Testis (tissue), 3 donors: ENCODE measurements around the gene MAPRE2. TPM values are rescaled to one million over a fixed set of nuclear protein-coding genes. Genes with fewer than 3 reads are reported as not detected.

Source experiments
- DNase-seq: peaks from one replicate; pipeline ENCODE4 v3.0.0-alpha.2; 2019
- H3K27ac ChIP-seq, 2 donors: fragments of 200-600 bp; sonication (generic); one replicate each; pipeline ENCODE4 v1.5.1; 2019
- H3K27me3 ChIP-seq: fragments of 200-600 bp; sonication (generic); one replicate; pipeline ENCODE4 v1.5.1; 2019
- H3K36me3 ChIP-seq: fragments of 200-600 bp; sonication (generic); one replicate; pipeline ENCODE4 v1.5.1; 2017; ENCODE audit warnings: low read depth; ENCODE audit errors: missing control alignments
- H3K4me1 ChIP-seq: fragments of 200-600 bp; sonication (generic); one replicate; pipeline ENCODE4 v1.5.1; 2019
- H3K4me3 ChIP-seq, 2 donors: fragments of 200-600 bp; sonication (generic); one replicate each; pipeline ENCODE4 v1.5.1; 2017 to 2019
- H3K9me3 ChIP-seq: fragments of 200-600 bp; sonication (generic); one replicate; pipeline ENCODE4 v1.5.1; 2017
- POLR2A ChIP-seq: fragments of 450-650 bp; IDR thresholded peaks from one replicate; pipeline ENCODE4 v1.6.1; 2017; ENCODE audit warnings: antibody characterized with exemption, mild to moderate bottlenecking, moderate library complexity
- whole genome bisulfite sequencing, 2 donors: methylation state at CpG; one replicate each; pipeline ENCODE4 v1.1.5; 2018; 5-methylcytosine and 5-hydroxymethylcytosine counted together
- intact Hi-C: fragments of 100-400 bp; cut with DNase I; formaldehyde crosslinking; loops from one replicate; pipeline ENCODE4 v1.15.1; 2023; ENCODE audit warnings: low total_unique reads
- polyA plus RNA-seq: library from polyadenylated mRNA; stranded (reverse); fragments of 350-450 nt; fragmentation: Illumina TruSeq; extraction: RNeasy Lipid Tissue Mini Kit (QIAGEN cat#74804); gene quantifications from one replicate; pipeline ENCODE4 v1.2.3, GENCODE V29; 2014; ENCODE audit warnings: low read depth, low replicate concordance; ENCODE audit not compliant: insufficient read depth
- total RNA-seq, 2 donors: library from RNA; depleted of rRNA; stranded (reverse); fragments of >200 nt; gene quantifications; one replicate each; pipeline ENCODE4 v1.2.3, GENCODE V29; 2016
- TF ChIP-seq, protein P1 (sequence below), 3 experiments: fragments of 450-650 bp in 2 of 3; fragments of 200-600 bp in 1 of 3; sonication (generic) in 1 of 3; IDR thresholded peaks; one replicate each; pipeline ENCODE4 v1.5.1; 2016 to 2019; ENCODE audit warnings: antibody characterized with exemption in 3 of 3, mild to moderate bottlenecking in 2 of 3, moderate library complexity in 1 of 3

The MAPRE2 gene
- total and polyA plus RNA-seq, 3 donors from 2014 or later = 14.8 to 17.2 (median 15.2) TPM

DNA sequence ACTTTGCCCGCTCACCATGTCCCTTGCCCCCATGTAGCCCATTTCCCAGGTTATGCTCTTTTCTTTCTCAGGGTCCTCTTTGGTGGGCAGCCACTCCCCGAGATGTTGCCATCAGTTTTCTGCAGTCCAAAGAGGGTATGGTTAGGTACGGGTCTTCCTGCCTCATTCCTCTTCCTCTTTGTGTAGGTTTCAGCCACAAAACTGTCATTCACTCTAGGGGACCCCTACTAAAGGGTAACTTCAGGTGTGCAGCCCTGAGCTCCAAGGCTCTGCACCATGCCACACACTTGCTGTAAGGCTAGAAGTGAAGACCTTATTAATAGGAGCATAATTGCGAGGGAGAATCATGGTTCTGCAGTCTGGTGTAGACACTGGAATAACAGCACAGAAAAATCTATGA is 99.9 kb downstream of the MAPRE2 start:
- TF ChIP-seq, protein P1, sequence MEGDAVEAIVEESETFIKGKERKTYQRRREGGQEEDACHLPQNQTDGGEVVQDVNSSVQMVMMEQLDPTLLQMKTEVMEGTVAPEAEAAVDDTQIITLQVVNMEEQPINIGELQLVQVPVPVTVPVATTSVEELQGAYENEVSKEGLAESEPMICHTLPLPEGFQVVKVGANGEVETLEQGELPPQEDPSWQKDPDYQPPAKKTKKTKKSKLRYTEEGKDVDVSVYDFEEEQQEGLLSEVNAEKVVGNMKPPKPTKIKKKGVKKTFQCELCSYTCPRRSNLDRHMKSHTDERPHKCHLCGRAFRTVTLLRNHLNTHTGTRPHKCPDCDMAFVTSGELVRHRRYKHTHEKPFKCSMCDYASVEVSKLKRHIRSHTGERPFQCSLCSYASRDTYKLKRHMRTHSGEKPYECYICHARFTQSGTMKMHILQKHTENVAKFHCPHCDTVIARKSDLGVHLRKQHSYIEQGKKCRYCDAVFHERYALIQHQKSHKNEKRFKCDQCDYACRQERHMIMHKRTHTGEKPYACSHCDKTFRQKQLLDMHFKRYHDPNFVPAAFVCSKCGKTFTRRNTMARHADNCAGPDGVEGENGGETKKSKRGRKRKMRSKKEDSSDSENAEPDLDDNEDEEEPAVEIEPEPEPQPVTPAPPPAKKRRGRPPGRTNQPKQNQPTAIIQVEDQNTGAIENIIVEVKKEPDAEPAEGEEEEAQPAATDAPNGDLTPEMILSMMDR (IDR thresholded peaks at IDR 0.05) = no peak
- no peak for TF ChIP-seq POLR2A
- H3K27ac ChIP-seq = no peak overlapping the region
- intact Hi-C loops = loop anchor here (10.0 kb wide), 1 partner anchor 116 kb away; no protein-coding TSS in a partner anchor
- DNase-seq = no peak
- H3K27me3 ChIP-seq = no peaks in the 10 kb centered on the region
- no peaks in the 10 kb centered on the region for H3K9me3 ChIP-seq
- H3K36me3 ChIP-seq = no peaks in the 10 kb centered on the region
- WGBS, 2 donors = 93 to 97% methylated on average over 4 of the region's 4 CpGs
- H3K4me1 ChIP-seq = no peaks in the 10 kb centered on the region
- H3K4me3 ChIP-seq = no peak overlapping the region

DNA sequence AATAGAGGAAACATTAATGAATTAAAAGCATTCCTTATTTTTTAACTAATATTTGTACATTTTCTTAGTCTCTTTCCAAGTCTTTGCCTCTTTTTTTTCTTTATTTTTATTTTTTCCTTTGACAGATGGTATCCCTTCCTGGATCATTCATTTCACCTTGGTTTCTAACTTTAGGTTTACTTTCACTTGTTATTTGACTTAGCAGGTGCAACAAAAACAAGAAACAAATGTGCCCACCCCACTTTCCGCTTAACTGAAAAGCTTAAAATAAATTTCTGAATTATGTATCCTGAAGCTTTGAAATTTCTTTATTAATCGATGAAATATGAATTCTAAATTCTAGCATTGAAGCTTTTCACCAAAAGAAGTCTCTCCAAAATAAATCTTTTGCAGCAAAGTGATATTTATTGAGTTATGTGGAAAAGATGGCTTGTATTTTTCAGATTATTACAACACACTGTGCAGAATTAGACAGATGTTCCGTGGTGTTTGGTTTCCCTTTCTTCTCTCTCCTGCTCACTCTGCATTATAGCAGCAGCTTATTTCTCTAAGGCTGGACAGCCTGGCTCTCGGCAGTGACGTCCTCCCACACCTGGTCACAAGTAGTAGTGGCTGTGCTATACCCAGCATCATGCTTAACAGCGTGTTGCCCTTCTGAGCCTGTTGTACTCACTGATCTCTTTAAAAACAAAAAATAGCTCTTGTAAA is 100.5 kb downstream of the MAPRE2 start:
- no peak for DNase-seq
- no peaks in the 10 kb centered on the region for H3K36me3 ChIP-seq
- 91 to 95% methylated on average over 6 of the region's 6 CpGs for WGBS, 2 donors
- H3K27me3 ChIP-seq = no peaks in the 10 kb centered on the region
- H3K9me3 ChIP-seq = no peaks in the 10 kb centered on the region
- no peak overlapping the region for H3K27ac ChIP-seq
- H3K4me3 ChIP-seq = no peak overlapping the region
- TF ChIP-seq, protein P1 (IDR thresholded peaks at IDR 0.05) = no peak
- no peak for TF ChIP-seq POLR2A
- intact Hi-C loops = loop anchor here (10.0 kb wide), 1 partner anchor 117 kb away; no protein-coding TSS in a partner anchor
- H3K4me1 ChIP-seq = no peaks in the 10 kb centered on the region

DNA sequence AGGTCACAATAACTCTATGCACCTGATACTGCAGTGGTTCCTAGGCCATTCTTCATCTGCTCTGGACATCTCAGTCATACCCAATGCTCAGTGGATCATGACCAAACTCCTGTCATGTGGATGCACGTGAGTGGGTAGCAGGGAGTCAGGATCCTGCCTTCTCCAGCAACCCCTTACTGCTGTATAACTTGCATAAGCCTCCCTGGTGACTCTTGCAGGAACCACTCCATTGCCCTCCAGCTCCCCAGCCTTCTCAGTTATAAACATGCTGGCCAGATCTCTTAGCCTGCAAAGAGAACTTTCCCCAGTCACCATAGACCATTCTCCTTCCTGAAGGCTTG is 101.0 kb downstream of the MAPRE2 start:
- H3K27me3 ChIP-seq = no peaks in the 10 kb centered on the region
- H3K4me3 ChIP-seq = no peak overlapping the region
- no peak for TF ChIP-seq POLR2A
- TF ChIP-seq, protein P1 (IDR thresholded peaks at IDR 0.05) = no peak
- WGBS, 2 donors = 90 to 91% methylated on average over 1 of the region's 1 CpG
- H3K4me1 ChIP-seq = no peaks in the 10 kb centered on the region
- no peak overlapping the region for H3K27ac ChIP-seq
- no peaks in the 10 kb centered on the region for H3K9me3 ChIP-seq
- intact Hi-C loops = loop anchor here (10.0 kb wide), 1 partner anchor 117 kb away; no protein-coding TSS in a partner anchor
- H3K36me3 ChIP-seq = no peaks in the 10 kb centered on the region
- no peak for DNase-seq

DNA sequence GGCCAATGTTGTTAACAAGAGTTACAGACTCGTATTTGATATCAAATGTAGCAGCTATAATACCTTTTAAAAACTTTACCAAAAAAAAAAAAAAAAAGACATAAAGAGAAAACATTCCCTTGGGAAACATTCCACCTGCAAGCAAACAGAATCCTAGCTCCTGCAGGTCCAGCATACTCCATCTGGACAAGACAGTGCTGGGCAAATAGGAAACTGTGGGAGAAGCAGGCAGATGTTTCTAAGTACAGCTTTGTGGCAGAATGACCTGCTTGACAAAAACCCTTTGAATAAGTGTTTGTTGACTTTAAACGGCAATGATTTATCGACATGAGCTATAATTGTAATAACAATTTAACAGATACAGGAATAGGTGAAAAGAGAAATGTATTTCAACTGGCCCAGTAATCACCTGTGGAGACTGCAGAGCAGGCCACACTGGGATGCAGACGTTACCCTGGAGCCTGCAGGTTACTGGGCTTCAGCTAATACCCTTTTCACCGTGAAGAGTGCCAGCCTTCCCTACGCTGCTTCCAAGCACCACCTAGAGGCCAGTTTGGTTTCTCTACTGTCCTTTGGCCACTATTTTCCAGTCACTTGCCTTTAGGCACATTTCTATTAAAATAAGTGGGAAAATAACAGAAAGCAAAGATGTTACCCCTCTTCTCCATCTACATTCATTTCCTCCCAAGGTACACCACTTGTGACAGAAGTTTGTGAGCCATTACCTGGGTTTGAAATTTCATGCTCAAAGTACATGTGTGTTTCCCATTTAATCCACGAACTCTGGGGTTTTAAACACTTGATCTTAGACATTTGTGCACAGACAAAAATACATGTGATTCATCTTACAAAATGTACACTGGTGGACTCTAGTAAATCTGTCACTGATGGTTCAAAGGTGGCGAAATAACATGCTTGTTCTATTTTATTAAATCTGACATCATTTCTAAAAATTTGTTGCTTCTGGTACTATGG is 102.7 kb downstream of the MAPRE2 start:
- no peaks in the 10 kb centered on the region for H3K36me3 ChIP-seq
- no peaks in the 10 kb centered on the region for H3K4me1 ChIP-seq
- DNase-seq = peak; percentile 55
- H3K9me3 ChIP-seq = no peaks in the 10 kb centered on the region
- no peaks in the 10 kb centered on the region for H3K27me3 ChIP-seq
- 60 to 65% methylated on average over 8 of the region's 8 CpGs for WGBS, 2 donors
- intact Hi-C loops = loop anchor here (10.0 kb wide), 1 partner anchor 119 kb away; no protein-coding TSS in a partner anchor
- no peak overlapping the region for H3K27ac ChIP-seq
- H3K4me3 ChIP-seq = no peak overlapping the region
- TF ChIP-seq, protein P1 (IDR thresholded peaks at IDR 0.05) = peak in 2 of 3 experiments; percentile 49 to 57
- no peak for TF ChIP-seq POLR2A
